ENCODE data around the gene JUND.

DNA sequence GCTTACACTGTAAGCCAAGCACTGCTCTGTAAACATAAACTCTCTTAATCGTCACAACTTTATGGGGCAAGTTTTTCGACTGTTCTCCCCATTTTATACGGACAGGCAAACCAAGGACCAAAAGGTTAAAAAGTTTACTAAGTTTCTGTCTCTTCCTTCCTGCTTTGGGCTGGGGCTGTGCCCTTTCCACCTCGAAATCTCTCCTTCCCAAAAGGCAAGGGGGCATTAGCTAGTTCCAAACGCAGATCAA lies 2.2 kb downstream of the JUND start:
- TF ChIP-seq, protein P1, sequence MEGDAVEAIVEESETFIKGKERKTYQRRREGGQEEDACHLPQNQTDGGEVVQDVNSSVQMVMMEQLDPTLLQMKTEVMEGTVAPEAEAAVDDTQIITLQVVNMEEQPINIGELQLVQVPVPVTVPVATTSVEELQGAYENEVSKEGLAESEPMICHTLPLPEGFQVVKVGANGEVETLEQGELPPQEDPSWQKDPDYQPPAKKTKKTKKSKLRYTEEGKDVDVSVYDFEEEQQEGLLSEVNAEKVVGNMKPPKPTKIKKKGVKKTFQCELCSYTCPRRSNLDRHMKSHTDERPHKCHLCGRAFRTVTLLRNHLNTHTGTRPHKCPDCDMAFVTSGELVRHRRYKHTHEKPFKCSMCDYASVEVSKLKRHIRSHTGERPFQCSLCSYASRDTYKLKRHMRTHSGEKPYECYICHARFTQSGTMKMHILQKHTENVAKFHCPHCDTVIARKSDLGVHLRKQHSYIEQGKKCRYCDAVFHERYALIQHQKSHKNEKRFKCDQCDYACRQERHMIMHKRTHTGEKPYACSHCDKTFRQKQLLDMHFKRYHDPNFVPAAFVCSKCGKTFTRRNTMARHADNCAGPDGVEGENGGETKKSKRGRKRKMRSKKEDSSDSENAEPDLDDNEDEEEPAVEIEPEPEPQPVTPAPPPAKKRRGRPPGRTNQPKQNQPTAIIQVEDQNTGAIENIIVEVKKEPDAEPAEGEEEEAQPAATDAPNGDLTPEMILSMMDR (IDR thresholded peaks at IDR 0.05; ENCODE audit: insufficient read depth, low read depth, low read length), result no peak
- no peak for TF ChIP-seq EZH2 (IDR thresholded peaks at IDR 0.05; ENCODE audit: insufficient read depth, low read length)

All from astrocyte (in vitro differentiated cells and primary cell).